Esophagus muscularis mucosa (tissue), 4 donors: Measurements from ENCODE around the gene SDR42E1.

ENCODE experiments used
- CTCF ChIP-seq, 3 experiments: fragments of 200-600 bp in 2 of 3; fragments of 450-650 bp in 1 of 3; sonication (generic) in 2 of 3; IDR thresholded peaks; one replicate each; pipeline ENCODE4 v1.5.1; 2017 to 2019; ENCODE audit warnings: antibody characterized with exemption in 3 of 3, mild to moderate bottlenecking in 2 of 3, moderate library complexity in 1 of 3
- EP300 ChIP-seq: sonication (generic); formaldehyde crosslinking; IDR thresholded peaks from one replicate; pipeline ENCODE4 v1.6.1; 2017; ENCODE audit warnings: antibody characterized with exemption
- POLR2A ChIP-seq: fragments of 450-650 bp; IDR thresholded peaks from one replicate; pipeline ENCODE4 v1.6.1; 2017; ENCODE audit warnings: antibody characterized with exemption, moderate library complexity, mild to moderate bottlenecking, low read depth
- POLR2AphosphoS5 ChIP-seq, 2 donors: sonication (generic); formaldehyde crosslinking; IDR thresholded peaks; one replicate each; pipeline ENCODE4 v1.6.1; 2017; ENCODE audit warnings: antibody characterized with exemption in 2 of 2

DNA sequence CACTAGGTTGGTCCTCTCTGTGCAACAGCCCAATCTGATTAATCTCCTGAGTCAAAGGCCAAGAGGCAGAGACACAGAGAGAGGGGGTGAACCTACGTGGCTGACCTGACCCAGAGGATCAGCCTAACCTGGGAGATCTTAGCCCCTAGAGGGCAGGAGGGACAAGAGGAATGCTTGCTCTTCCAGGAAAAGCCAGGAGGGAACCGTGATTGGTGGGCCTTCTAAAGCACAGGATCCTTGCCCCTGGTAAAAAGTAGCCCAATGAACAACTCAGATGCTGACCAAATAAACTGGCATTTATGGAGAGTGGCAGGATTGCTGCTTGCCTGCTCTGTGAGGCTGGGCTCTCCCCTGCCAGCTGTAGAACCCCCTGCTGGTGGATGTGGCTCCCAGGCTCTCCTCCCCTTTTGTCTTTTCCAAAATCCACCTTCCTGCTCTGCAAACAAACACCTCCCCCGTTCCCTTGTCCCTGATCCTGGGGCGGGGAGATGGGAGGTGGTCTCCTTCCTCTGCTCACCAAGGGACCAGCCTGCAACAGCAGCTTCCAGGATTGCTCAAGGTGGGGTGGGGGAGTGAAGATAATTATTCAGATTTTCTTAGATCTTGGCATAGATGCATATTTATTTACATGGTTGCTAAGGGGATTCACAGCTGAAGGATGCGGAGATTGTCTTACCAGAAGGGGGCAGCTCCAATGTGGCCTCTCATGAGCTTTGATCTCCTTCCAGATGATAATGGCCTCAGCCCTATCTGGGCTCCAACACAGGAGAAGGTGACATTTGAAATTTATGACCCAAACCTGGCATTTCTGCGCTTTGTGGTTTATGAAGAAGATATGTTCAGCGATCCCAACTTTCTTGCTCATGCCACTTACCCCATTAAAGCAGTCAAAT is 71.9 kb downstream of the SDR42E1 start:
- TF ChIP-seq CTCF (IDR thresholded peaks at IDR 0.05) (no peak), POLR2A (no peak), POLR2AphosphoS5 (IDR thresholded peaks at IDR 0.05) (no peak), EP300 (no peak)
